Measurements from ENCODE around the gene AURKA. TPM values are rescaled to one million over a fixed set of nuclear protein-coding genes. Genes with fewer than 3 reads are reported as not detected.
A peak's percentile ranks its signal among the peaks of the same experiment; 100 is the strongest.

Gene AURKA
- total RNA-seq, 1 donor from 2014 or later = 9.6 TPM

DNA sequence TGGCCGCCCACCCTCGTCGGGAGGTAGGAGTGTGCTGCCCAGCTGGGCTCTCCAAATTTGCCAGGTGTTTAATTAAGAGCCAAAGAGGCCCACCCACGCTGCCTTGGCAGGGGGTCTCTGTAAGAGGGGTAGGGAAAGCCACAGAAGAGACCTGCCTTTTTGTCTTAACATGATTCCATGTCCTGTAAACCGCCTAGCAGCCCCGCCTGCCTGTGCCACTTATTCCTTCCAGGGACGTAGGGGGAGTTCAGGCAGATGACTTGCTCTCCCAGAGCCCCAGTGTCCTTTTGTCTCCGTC lies 31.2 kb downstream of the AURKA start:
- TF ChIP-seq, protein P1, sequence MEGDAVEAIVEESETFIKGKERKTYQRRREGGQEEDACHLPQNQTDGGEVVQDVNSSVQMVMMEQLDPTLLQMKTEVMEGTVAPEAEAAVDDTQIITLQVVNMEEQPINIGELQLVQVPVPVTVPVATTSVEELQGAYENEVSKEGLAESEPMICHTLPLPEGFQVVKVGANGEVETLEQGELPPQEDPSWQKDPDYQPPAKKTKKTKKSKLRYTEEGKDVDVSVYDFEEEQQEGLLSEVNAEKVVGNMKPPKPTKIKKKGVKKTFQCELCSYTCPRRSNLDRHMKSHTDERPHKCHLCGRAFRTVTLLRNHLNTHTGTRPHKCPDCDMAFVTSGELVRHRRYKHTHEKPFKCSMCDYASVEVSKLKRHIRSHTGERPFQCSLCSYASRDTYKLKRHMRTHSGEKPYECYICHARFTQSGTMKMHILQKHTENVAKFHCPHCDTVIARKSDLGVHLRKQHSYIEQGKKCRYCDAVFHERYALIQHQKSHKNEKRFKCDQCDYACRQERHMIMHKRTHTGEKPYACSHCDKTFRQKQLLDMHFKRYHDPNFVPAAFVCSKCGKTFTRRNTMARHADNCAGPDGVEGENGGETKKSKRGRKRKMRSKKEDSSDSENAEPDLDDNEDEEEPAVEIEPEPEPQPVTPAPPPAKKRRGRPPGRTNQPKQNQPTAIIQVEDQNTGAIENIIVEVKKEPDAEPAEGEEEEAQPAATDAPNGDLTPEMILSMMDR (IDR thresholded peaks at IDR 0.05) = no peak
- no peak for DNase-seq (ENCODE audit: low spot score)
- no peak overlapping the region for H3K27ac Mint-ChIP-seq (ENCODE audit: unreplicated experiment)

DNA sequence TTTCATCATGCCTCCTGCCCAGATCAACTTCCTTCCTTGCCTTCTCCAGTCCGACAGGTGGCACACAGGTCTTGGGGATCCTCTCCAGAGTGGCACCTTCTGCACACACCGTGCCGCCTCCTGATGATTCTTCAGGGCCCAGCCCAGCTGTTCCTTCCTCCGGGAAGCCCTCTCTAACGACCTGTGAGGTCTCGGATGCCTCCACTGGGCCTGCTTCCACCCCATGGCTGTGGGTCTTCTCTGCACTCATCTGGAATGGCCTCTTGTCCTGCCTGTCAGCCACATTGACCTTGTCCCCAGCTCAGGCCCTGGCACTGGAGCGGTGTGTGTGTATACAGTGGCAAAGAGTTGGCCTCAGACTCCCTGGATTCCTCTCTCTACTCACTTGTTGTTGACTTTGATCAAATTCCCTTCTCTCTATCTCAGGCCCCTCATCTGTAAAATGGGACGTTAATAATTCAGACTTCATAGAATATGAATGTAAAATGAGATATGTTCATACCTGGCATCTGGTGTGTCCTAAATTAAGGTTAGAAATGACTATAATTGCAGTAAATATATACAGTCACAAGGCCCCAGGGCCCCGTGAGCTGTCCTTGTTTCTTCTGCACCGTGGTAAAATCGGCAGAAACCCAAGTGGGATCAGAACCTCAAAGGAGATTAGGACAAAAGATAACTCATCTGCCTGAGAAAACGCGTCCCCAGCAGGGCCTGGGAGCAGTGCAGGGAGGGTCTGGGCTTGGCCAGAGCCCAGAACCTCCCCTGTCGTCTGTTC lies 31.7 kb downstream of the AURKA start:
- Mint-ChIP-seq H3K27ac (ENCODE audit: unreplicated experiment) (peak overlapping the region; percentile 84), H3K9me3 (ENCODE audit: low read depth) (no peaks in the 10 kb centered on the region), H3K27me3 (ENCODE audit: low read depth) (no peaks in the 10 kb centered on the region), H3K4me1 (ENCODE audit: low read depth) (peaks cover 20% of the 10 kb centered on the region), H3K4me3 (ENCODE audit: unreplicated experiment) (peak overlapping the region; percentile 90), H3K36me3 (ENCODE audit: low read depth) (peaks cover 4% of the 10 kb centered on the region)
- DNase-seq (ENCODE audit: low spot score) = no peak
- TF ChIP-seq, protein P1 (IDR thresholded peaks at IDR 0.05) = peak; percentile 17

More for the DNA sequence above, 31.2 kb downstream of the AURKA start:
- Mint-ChIP-seq H3K36me3 (ENCODE audit: low read depth) (peaks cover 4% of the 10 kb centered on the region), H3K4me1 (ENCODE audit: low read depth) (peaks cover 20% of the 10 kb centered on the region), H3K4me3 (ENCODE audit: unreplicated experiment) (peak overlapping the region; percentile 90), H3K27me3 (ENCODE audit: low read depth) (no peaks in the 10 kb centered on the region), H3K9me3 (ENCODE audit: low read depth) (no peaks in the 10 kb centered on the region)

DNA sequence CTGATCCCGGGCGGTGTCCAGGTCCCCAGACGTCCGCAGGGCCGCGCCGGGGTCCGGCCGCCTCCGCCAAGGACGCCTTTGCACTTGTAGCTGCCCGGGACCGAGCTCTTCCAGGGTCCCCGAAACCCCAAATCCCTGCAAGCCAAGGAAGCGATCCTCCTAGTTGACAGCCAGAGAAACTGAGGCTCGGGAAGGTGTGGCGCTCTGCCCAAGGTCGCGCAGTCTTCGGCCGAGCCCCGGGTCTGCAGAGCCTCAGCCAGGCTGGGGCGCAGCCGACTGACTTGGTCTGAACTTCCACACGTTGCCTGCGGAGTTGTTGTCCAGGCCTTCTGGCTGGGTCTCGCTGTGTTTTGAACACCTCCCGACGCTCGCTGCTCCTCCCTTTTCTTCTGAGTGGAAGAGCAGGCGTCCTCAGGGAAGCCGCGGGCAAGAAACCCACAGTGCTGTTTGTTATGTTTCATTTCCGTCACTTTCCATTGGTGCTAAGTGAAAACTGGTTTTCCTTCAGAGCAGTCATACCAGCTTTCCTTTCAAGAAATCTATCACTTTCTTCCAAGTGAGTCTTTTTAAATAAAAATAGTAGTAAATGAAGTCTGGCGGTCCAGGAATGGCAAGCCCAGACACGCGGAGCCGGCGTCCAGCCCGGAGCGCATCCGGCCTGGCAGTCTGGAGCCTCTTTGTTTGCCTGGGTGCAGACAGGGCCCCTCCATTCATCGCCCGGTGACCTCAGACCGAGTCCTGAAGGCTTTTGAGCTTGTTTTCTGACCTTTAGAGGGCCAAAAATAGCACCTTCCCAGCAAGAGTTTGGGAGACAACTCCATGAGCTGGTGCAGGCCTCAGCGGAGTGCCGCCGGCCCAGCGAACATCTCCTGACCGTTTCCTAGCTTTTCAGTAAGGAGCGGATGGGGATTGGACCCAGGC lies 32.5 kb downstream of the AURKA start:
- Mint-ChIP-seq H3K27me3 (ENCODE audit: low read depth) (no peaks in the 10 kb centered on the region), H3K27ac (ENCODE audit: unreplicated experiment) (peak overlapping the region; percentile 84), H3K36me3 (ENCODE audit: low read depth) (peaks cover 2% of the 10 kb centered on the region), H3K4me3 (ENCODE audit: unreplicated experiment) (peak overlapping the region; percentile 90), H3K4me1 (ENCODE audit: low read depth) (peaks cover 20% of the 10 kb centered on the region), H3K9me3 (ENCODE audit: low read depth) (no peaks in the 10 kb centered on the region)
- TF ChIP-seq, protein P1 (IDR thresholded peaks at IDR 0.05) = no peak
- DNase-seq (ENCODE audit: low spot score) = no peak

DNA sequence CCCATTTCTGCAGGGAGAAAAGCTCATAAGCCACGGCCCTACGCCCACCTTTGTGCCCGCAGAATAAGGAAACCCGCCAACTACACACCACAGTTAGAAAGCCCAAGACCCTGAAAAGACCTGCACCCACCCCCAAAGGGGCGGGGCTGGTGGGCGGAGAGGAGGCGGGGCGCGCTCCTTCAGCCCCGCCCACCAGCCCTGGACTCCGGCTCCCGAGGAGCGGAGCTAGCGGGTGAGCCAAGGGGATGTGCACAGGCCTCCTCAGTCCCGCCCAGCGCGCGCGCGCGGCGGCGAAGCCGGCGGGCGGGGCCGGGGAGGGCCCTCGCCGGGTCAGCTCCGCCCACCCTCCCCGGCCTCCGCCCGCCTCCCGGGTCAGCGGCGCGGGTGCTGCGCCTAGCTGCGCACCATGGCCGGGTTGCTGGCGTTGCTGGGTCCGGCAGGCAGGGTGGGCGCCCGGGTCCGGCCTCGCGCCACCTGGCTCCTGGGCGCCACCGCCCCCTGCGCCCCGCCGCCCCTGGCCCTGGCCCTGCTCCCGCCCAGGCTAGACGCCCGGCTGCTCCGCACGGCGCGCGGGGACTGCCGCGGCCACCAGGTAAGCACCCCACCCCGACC lies 33.3 kb downstream of the AURKA start, which contains the start of gene FAM210B:
Gene FAM210B (plus strand): TSS at position 375 of the 612 bp plus-strand sequence. CDS start 32 bp downstream, at position 407.
- Mint-ChIP-seq H3K27me3 (ENCODE audit: low read depth) (peaks cover 4% of the 10 kb centered on the region), H3K27ac (ENCODE audit: unreplicated experiment) (peak within 1 kb of the TSS; percentile 84), H3K9me3 (ENCODE audit: low read depth) (no peaks in the 10 kb centered on the region), H3K4me3 (ENCODE audit: unreplicated experiment) (peak within 1 kb of the TSS; percentile 90), H3K36me3 (ENCODE audit: low read depth) (no peaks in the 10 kb centered on the region), H3K4me1 (ENCODE audit: low read depth) (peaks cover 20% of the 10 kb centered on the region)
- TF ChIP-seq, protein P1 (IDR thresholded peaks at IDR 0.05) = no peak
- no peak for DNase-seq (ENCODE audit: low spot score)

DNA sequence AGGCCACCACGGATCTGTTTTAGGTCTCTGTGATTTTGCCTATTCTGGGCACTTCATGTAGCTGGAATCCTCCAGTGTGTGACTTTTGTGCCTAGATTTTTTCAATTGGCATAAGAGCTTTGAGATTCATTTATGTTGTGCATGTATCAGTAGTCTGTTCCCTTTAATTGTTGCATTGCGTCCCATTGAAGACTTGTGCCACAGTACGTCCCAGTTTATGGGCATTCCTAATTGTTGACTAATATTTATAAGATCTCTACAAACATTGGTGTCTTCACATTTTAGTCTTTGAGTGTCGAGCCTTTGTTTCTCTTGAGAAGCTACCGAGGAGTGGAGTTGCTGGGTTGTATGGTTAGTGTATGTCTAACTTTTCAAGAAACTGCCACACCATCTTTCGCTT lies 33.9 kb downstream of the AURKA start:
- H3K27me3 Mint-ChIP-seq (ENCODE audit: low read depth) = peaks cover 9% of the 10 kb centered on the region
- H3K4me1 Mint-ChIP-seq (ENCODE audit: low read depth) = peaks cover 20% of the 10 kb centered on the region
- H3K4me3 Mint-ChIP-seq (ENCODE audit: unreplicated experiment) = peak overlapping the region; percentile 67

More for the DNA sequence above, 33.9 kb downstream of the AURKA start:
- Mint-ChIP-seq H3K27ac (ENCODE audit: unreplicated experiment) (no peak overlapping the region), H3K36me3 (ENCODE audit: low read depth) (no peaks in the 10 kb centered on the region), H3K9me3 (ENCODE audit: low read depth) (no peaks in the 10 kb centered on the region)
- TF ChIP-seq, protein P1 (IDR thresholded peaks at IDR 0.05) = no peak
- no peak for DNase-seq (ENCODE audit: low spot score)

Data from chondrocyte (in vitro differentiated cells).